Karpas-422 (cell line): ENCODE measurements around the gene C4orf50. TPM values are rescaled to one million over a fixed set of nuclear protein-coding genes. Genes with fewer than 3 reads are reported as not detected.
A peak's percentile ranks its signal among the peaks of the same experiment; 100 is the strongest.

Experiments
- DNase-seq: peaks from one replicate; pipeline ENCODE4 v3.0.0-alpha.2; 2015
- H2AFZ ChIP-seq: fragments of 200-600 bp; sonication (generic); 2 replicates; pipeline ENCODE4 v1.6.1; 2014; ENCODE audit warnings: antibody characterized with exemption, low read length, mixed read lengths
- H3K27ac ChIP-seq: fragments of 200-600 bp; sonication (generic); 2 replicates; pipeline ENCODE4 v1.5.1; 2014; ENCODE audit warnings: mild to moderate bottlenecking, low read length, moderate library complexity
- H3K27me3 ChIP-seq: fragments of 200-600 bp; sonication (generic); 2 replicates; pipeline ENCODE4 v1.6.1; 2014; ENCODE audit warnings: low read length, mixed read lengths
- H3K36me3 ChIP-seq: fragments of 200-600 bp; sonication (generic); 2 replicates; pipeline ENCODE4 v1.6.1; 2014; ENCODE audit warnings: low read length, mixed read lengths; ENCODE audit not compliant: insufficient read depth
- H3K4me1 ChIP-seq: fragments of 200-600 bp; sonication (generic); 2 replicates; pipeline ENCODE4 v1.6.1; 2014; ENCODE audit warnings: mild to moderate bottlenecking, low read length, mixed read lengths
- H3K4me2 ChIP-seq: fragments of 200-600 bp; sonication (generic); 2 replicates; pipeline ENCODE4 v1.6.1; 2014; ENCODE audit warnings: low read length, low read depth, mild to moderate bottlenecking; ENCODE audit not compliant: poor library complexity, severe bottlenecking
- H3K4me3 ChIP-seq: fragments of 200-600 bp; sonication (generic); 2 replicates; pipeline ENCODE4 v1.5.1; 2014; ENCODE audit warnings: mild to moderate bottlenecking, antibody characterized with exemption, low read length, mixed read lengths
- H3K79me2 ChIP-seq: fragments of 200-600 bp; sonication (generic); 2 replicates; pipeline ENCODE4 v1.6.1; 2014; ENCODE audit warnings: mild to moderate bottlenecking, low read length, mixed read lengths
- H3K9ac ChIP-seq: fragments of 200-600 bp; sonication (generic); 2 replicates; pipeline ENCODE4 v1.6.0; 2014; ENCODE audit warnings: low read length
- H3K9me2 ChIP-seq: fragments of 200-600 bp; sonication (generic), shearing (Covaris generic); replicated peaks from 2 replicates; pipeline ENCODE4 v1.6.0; 2014; ENCODE audit warnings: mild to moderate bottlenecking, low read length, moderate library complexity; ENCODE audit not compliant: insufficient read depth
- H3K9me3 ChIP-seq: fragments of 300-700, 200-600 bp; sonication (generic); 2 replicates; pipeline ENCODE4 v1.6.1; 2014; ENCODE audit warnings: low read length, mixed read lengths
- H4K20me1 ChIP-seq: fragments of 200-600 bp; sonication (generic); 2 replicates; pipeline ENCODE4 v1.6.1; 2014; ENCODE audit warnings: mild to moderate bottlenecking, antibody characterized with exemption, low read length, low read depth; ENCODE audit not compliant: insufficient read depth
- total RNA-seq: library from RNA; depleted of rRNA; stranded (reverse); fragments of >200 nt; shearing (Covaris generic); gene quantifications from 2 replicates; pipeline ENCODE4 v1.2.3, GENCODE V29; 2014; ENCODE audit warnings: low replicate concordance

C4orf50 gene
- total RNA-seq, 1 experiment from 2014 or later: 0.19 TPM

DNA sequence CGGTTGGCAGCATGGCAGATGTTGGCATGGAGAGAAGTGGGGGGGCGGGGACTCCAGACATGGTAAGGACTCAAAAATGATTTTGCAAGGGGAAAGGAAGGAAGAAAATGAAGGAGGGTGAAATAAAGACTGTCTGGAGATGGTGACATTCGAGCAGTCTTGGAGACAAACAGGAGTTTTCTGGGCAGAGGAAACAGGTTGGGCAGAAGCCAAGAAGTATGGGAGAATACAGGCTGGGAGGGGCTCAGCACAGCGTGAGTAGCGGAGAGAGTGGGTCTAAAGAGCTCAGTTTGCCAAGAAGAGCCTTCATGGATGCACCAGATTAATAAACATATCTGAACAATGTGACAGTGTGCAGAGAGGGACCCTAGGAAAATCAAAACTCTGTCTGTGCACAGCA is 112.0 kb downstream of the C4orf50 start:
- no peak for DNase-seq
- no peaks in the 10 kb centered on the region for H3K36me3 ChIP-seq
- no peaks in the 10 kb centered on the region for H3K9me3 ChIP-seq
- H3K4me3 ChIP-seq: no peak overlapping the region
- no peak overlapping the region for H3K4me2 ChIP-seq
- H3K27ac ChIP-seq: no peak overlapping the region
- H3K9ac ChIP-seq: no peak overlapping the region
- H3K79me2 ChIP-seq: no peaks in the 10 kb centered on the region
- peaks cover 34% of the 10 kb centered on the region for H3K4me1 ChIP-seq
- no peaks in the 10 kb centered on the region for H3K9me2 ChIP-seq
- H3K27me3 ChIP-seq: no peaks in the 10 kb centered on the region; the same call in 1 of the 2 replicates
- no peaks in the 10 kb centered on the region for H4K20me1 ChIP-seq
- no peak overlapping the region for H2AFZ ChIP-seq

DNA sequence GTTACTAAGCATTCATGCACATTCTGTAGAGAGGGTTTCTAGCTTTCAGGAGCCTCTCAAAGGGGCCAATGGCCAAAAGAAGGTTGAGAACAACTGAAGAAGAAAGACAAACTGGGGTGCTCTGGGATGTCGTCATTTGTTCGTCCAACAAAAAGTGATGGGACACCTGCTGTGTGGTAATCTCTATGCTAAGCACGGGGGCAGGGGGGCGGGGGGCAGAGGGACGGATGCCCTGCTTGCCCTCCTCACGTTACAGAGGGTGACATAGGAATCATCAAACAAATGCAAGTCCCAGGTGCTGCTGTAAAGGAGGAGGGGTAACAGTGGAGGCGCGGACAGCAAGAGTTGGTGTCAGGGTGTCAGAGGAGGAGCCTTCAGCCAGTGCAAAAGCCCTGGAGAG is 112.5 kb downstream of the C4orf50 start:
- Histone ChIP-seq H4K20me1 (no peaks in the 10 kb centered on the region), H3K4me1 (peaks cover 39% of the 10 kb centered on the region), H3K9ac (no peak overlapping the region), H3K27me3 (no peaks in the 10 kb centered on the region; the same call in 1 of the 2 replicates), H3K4me3 (no peak overlapping the region), H2AFZ (no peak overlapping the region), H3K9me2 (no peaks in the 10 kb centered on the region), H3K27ac (no peak overlapping the region), H3K9me3 (no peaks in the 10 kb centered on the region), H3K79me2 (no peaks in the 10 kb centered on the region), H3K36me3 (no peaks in the 10 kb centered on the region), H3K4me2 (no peak overlapping the region)
- no peak for DNase-seq

DNA sequence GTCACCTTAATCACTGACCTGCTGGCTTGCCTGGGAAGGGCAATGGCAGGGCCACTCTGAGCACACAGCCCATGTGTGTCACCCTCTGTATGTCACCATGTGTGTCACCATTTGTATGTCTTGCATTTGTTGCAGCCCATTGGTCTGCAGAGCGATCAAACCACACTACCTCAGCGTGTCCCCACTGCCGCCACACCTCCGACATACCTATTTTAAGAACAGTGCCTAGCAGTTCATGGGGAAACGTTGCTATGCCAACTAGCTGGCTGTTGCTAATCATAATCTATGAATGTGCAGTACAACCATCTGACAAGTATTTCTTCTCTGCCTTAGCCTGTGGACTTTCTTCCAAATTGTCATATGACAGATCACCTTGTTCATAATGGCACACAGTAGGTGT is 117.4 kb downstream of the C4orf50 start:
- Histone ChIP-seq H3K4me2 (peak overlapping the region; percentile 1), H3K9me3 (peaks cover 5% of the 10 kb centered on the region; the same call in 1 of the 2 replicates), H3K4me1 (peaks cover 57% of the 10 kb centered on the region), H4K20me1 (no peaks in the 10 kb centered on the region), H3K27ac (no peak overlapping the region), H3K27me3 (peaks cover 5% of the 10 kb centered on the region; the same call in 1 of the 2 replicates), H3K36me3 (no peaks in the 10 kb centered on the region; the same call in 1 of the 2 replicates), H2AFZ (no peak overlapping the region), H3K9me2 (no peaks in the 10 kb centered on the region), H3K79me2 (no peaks in the 10 kb centered on the region), H3K4me3 (no peak overlapping the region), H3K9ac (no peak overlapping the region)
- DNase-seq: peak; percentile 65

DNA sequence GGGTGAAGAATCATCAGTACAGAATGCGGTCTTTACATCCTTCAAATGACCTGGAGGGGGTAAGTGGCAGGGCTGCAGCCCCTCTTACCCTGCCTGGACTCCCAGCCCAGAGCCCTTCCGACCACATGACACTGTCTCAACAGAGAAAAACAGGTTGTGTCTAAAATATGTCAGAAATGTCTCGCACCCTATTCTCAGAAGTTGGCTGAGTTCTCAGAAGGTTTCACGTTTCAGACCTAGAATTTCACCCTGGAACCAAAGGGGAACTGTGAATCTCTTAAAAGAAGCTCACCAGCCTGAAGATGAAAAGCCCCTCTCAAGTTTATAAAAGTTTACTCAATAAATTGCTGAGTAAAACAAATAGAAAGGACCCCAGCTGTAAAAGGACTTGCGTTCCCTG is 118.3 kb downstream of the C4orf50 start:
- DNase-seq: peak; percentile 54
- Histone ChIP-seq H3K36me3 (no peaks in the 10 kb centered on the region; the same call in 1 of the 2 replicates), H3K4me2 (peak overlapping the region; percentile 33), H3K4me3 (0 out of 2 replicates have a peak overlapping the region, but pooled peaks have one; percentile 1), H4K20me1 (no peaks in the 10 kb centered on the region), H3K4me1 (peaks cover 60% of the 10 kb centered on the region), H2AFZ (no peak overlapping the region), H3K27me3 (peaks cover 5% of the 10 kb centered on the region; the same call in 1 of the 2 replicates), H3K9ac (no peak overlapping the region), H3K9me2 (no peaks in the 10 kb centered on the region), H3K79me2 (no peaks in the 10 kb centered on the region), H3K27ac (no peak overlapping the region), H3K9me3 (peaks cover 5% of the 10 kb centered on the region; the same call in 1 of the 2 replicates)

DNA sequence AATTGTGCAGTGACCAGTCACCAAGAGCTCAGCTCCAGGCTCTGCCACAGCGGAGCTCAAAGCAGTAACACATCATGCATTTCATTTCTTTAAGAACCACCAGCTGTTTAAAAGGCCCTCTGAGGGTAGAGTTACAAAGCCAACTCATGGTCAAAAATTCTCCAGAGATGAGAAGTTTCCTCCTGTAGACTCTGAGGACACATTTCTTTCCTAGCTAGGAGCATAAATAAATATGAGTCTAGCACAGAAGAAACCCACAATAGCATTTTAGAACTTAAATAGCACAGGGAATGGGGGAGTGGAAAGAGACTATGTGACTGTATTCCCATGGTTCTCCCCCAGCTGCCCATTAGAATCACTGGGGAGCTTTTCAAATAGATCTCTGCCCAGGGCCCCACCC is 118.8 kb downstream of the C4orf50 start:
- no peak overlapping the region for H2AFZ ChIP-seq
- H3K36me3 ChIP-seq: no peaks in the 10 kb centered on the region; the same call in 1 of the 2 replicates
- no peaks in the 10 kb centered on the region for H3K9me2 ChIP-seq
- no peaks in the 10 kb centered on the region for H3K79me2 ChIP-seq
- H3K27ac ChIP-seq: no peak overlapping the region
- peaks cover 5% of the 10 kb centered on the region; the same call in 1 of the 2 replicates for H3K27me3 ChIP-seq
- peak; percentile 42 for DNase-seq
- no peak overlapping the region for H3K9ac ChIP-seq
- 0 out of 2 replicates have a peak overlapping the region, but pooled peaks have one; percentile 1 for H3K4me3 ChIP-seq
- peaks cover 64% of the 10 kb centered on the region for H3K4me1 ChIP-seq
- peaks cover 5% of the 10 kb centered on the region; the same call in 1 of the 2 replicates for H3K9me3 ChIP-seq
- H4K20me1 ChIP-seq: no peaks in the 10 kb centered on the region
- H3K4me2 ChIP-seq: peak overlapping the region; percentile 33

DNA sequence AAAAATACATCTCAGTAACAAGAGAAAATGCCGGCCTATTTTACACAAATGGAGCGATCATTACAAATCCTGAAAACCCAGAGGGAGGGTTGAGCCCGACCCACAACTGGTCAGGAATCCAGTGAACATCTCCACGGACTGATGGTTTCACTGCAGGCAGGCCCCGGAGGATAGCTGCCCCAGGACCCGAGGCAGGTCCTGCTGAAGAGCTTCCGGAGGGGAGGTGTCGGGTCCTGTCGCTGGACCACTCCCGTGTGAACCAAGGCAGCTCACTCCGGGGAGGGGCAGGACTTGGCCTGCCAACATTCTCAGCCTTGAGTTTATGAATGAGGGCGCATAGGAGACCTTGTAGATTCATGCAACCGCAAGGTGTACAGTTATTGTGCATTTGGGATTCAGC is 120.6 kb downstream of the C4orf50 start:
- H3K9me3 ChIP-seq: peaks cover 5% of the 10 kb centered on the region; the same call in 1 of the 2 replicates
- H3K79me2 ChIP-seq: no peaks in the 10 kb centered on the region
- no peaks in the 10 kb centered on the region for H3K9me2 ChIP-seq
- no peaks in the 10 kb centered on the region for H4K20me1 ChIP-seq
- no peak overlapping the region for H3K27ac ChIP-seq
- no peak overlapping the region for H3K4me2 ChIP-seq
- DNase-seq: no peak
- H3K4me3 ChIP-seq: no peak overlapping the region
- H3K36me3 ChIP-seq: no peaks in the 10 kb centered on the region; the same call in 1 of the 2 replicates
- no peak overlapping the region for H2AFZ ChIP-seq
- peaks cover 5% of the 10 kb centered on the region; the same call in 1 of the 2 replicates for H3K27me3 ChIP-seq
- H3K4me1 ChIP-seq: peaks cover 75% of the 10 kb centered on the region
- no peak overlapping the region for H3K9ac ChIP-seq

GRCh38 chr4:5895287-5895686 is 122.9 kb downstream of the C4orf50 start:
- Histone ChIP-seq H3K27me3 (peaks cover 5% of the 10 kb centered on the region; the same call in 1 of the 2 replicates), H3K9me3 (peaks cover 5% of the 10 kb centered on the region; the same call in 1 of the 2 replicates), H3K9me2 (no peaks in the 10 kb centered on the region), H3K27ac (0 out of 2 replicates have a peak overlapping the region, but pooled peaks have one; percentile 18), H3K4me2 (peak overlapping the region; percentile 16), H4K20me1 (no peaks in the 10 kb centered on the region), H3K36me3 (no peaks in the 10 kb centered on the region; the same call in 1 of the 2 replicates), H3K4me1 (peaks cover 51% of the 10 kb centered on the region), H2AFZ (no peak overlapping the region), H3K9ac (no peak overlapping the region), H3K79me2 (no peaks in the 10 kb centered on the region), H3K4me3 (no peak overlapping the region)
- no peak for DNase-seq

GRCh38 chr4:5894266-5894665 is 124.0 kb downstream of the C4orf50 start:
- Histone ChIP-seq H3K36me3 (no peaks in the 10 kb centered on the region; the same call in 1 of the 2 replicates), H3K27me3 (peaks cover 5% of the 10 kb centered on the region; the same call in 1 of the 2 replicates)

More at GRCh38 chr4:5894266-5894665, 124.0 kb downstream of the C4orf50 start:
- Histone ChIP-seq H2AFZ (no peak overlapping the region), H3K9me3 (peaks cover 5% of the 10 kb centered on the region; the same call in 1 of the 2 replicates), H3K4me1 (peaks cover 45% of the 10 kb centered on the region), H4K20me1 (no peaks in the 10 kb centered on the region), H3K4me3 (no peak overlapping the region), H3K4me2 (peak overlapping the region; percentile 13), H3K9me2 (no peaks in the 10 kb centered on the region), H3K9ac (no peak overlapping the region), H3K27ac (no peak overlapping the region), H3K79me2 (no peaks in the 10 kb centered on the region)
- peak; percentile 56 for DNase-seq
